ENCODE measurements around the gene PTF1A.
"Not testable (repeated sequence)": the region's sequence is repeated elsewhere in the genome, so short reads cannot be mapped to it uniquely, and the experiment has no call there.

The PTF1A gene

GRCh38 chr10:23205972-23206642, 14.0 kb downstream of the PTF1A start:
- no peak for DNase-seq

GRCh38 chr10:23217471-23217870, 25.4 kb downstream of the PTF1A start:
- DNase-seq = no peak

GRCh38 chr10:23230582-23230981, 38.5 kb downstream of the PTF1A start:
- no peak for DNase-seq

- no peak for DNase-seq
These were observed 45.9 kb downstream of the PTF1A start for GRCh38 chr10:23238015-23238414.

- not testable (repeated sequence) for DNase-seq
These were observed 49.7 kb downstream of the PTF1A start for GRCh38 chr10:23241779-23242178.
